SK-N-MC (cell line): ENCODE results near the gene ATXN7L1.

Experiments used
- EZH2 ChIP-seq: fragments of 200-600 bp; sonication (generic); IDR thresholded peaks from one replicate; pipeline ENCODE4 v1.6.1; 2017; ENCODE audit warnings: antibody characterized with exemption
- POLR2AphosphoS5 ChIP-seq: IDR thresholded peaks from 2 replicates; pipeline ENCODE4 v1.6.1; 2012; ENCODE audit warnings: mild to moderate bottlenecking, low read depth, low read length, borderline replicate concordance

GRCh38 chr7:105857009-105857952 lies 19.1 kb downstream of the ATXN7L1 start:
- TF ChIP-seq POLR2AphosphoS5 (no peak), EZH2 (no peak)
